ENCODE data around the gene VKORC1L1.
"Not testable (repeated sequence)": the region's sequence is repeated elsewhere in the genome, so short reads cannot be mapped to it uniquely, and the experiment has no call there.

Gene VKORC1L1

DNA sequence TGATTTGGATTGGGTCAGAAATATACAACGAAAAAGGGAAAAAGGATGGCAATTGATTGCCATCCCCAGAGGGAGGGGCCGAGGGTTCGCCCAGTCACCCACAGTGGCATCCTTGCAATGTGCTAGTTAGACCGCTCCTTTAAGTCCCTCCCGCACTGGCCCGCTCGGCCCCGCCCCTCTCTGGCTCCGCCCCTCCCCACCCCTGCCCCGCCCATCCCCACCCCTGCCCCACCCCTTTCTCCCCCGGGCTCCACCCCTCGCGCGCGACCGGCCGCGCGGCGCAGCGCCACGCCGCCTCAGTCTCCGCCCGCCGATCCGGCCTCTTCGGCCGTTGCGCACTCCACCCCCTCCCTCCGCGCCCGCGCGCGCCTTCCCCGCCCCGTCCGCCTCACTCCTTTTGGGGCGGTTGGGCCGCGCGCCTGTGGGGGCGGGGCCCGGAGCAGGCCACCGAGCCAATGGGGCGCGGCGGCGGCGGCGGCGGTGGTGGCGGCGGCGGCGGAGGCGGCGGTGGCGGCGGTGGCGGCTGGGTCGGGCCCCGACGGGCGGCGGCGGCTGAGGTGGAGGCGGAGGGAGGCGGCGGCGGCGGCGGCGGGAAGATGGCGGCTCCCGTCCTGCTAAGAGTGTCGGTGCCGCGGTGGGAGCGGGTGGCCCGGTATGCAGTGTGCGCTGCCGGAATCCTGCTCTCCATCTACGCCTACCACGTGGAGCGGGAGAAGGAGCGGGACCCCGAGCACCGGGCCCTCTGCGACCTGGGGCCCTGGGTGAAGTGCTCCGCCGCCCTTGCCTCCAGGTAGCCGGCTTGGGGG, at the start of gene VKORC1L1:
Gene VKORC1L1 (plus strand): TSS at position 299 of the 806 bp plus-strand sequence. CDS start 298 bp downstream, at position 597.
- H3K9me3 ChIP-seq (ENCODE audit: control insufficient read depth, insufficient read depth, low read length) = no peaks in the 10 kb centered on the region
- H3K27ac ChIP-seq (ENCODE audit: low read length) = no peak within 1 kb of the TSS
- H3K27me3 ChIP-seq (ENCODE audit: control insufficient read depth, insufficient read depth, low read length) = 0 out of 2 replicates have a peak, but pooled peaks cover 1% of the 10 kb centered on the region
- H3K4me3 ChIP-seq (ENCODE audit: low read length) = peak within 1 kb of the TSS; percentile 73
- DNase-seq (ENCODE audit: low read depth, low spot score) = peak; percentile 45
- no peaks in the 10 kb centered on the region for H3K36me3 ChIP-seq (ENCODE audit: control insufficient read depth, insufficient read depth, low read length)
- no CpG with 5 or more reads among the region's 94 CpGs for WGBS (ENCODE audit: insufficient coverage, insufficient read length)
- 0 out of 2 replicates have a peak, but pooled peaks cover 1% of the 10 kb centered on the region for H3K4me1 ChIP-seq (ENCODE audit: control insufficient read depth, insufficient read depth, low read length)

DNA sequence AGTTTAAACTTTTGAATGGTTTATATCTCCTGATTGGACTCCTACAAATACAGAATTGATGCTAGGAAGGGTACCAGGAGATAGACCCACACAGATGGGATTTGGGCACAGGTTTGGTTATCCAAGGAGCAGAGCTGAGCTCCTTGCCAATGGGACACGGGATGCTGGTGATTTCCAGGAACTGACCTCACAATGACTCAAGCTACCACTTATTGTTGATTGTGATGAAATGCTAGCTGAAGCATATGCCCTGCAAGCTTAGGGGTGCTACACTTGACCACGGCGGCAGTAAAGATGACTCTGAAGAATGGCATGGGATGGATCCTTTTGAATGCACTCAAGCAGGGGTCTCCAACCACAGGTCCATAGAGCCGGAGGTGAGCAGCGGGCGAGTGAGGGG, 45.5 kb upstream of the VKORC1L1 start:
- Histone ChIP-seq H3K36me3 (ENCODE audit: control insufficient read depth, insufficient read depth, low read length) (no peaks in the 10 kb centered on the region), H3K9me3 (ENCODE audit: control insufficient read depth, insufficient read depth, low read length) (no peaks in the 10 kb centered on the region), H3K4me1 (ENCODE audit: control insufficient read depth, insufficient read depth, low read length) (no peaks in the 10 kb centered on the region), H3K4me3 (ENCODE audit: low read length) (no peak overlapping the region), H3K27me3 (ENCODE audit: control insufficient read depth, insufficient read depth, low read length) (no peaks in the 10 kb centered on the region), H3K27ac (ENCODE audit: low read length) (no peak overlapping the region)
- no CpG with 5 or more reads among the region's 6 CpGs for WGBS (ENCODE audit: insufficient coverage, insufficient read length)
- no peak for DNase-seq (ENCODE audit: low read depth, low spot score)

- WGBS (ENCODE audit: insufficient coverage, insufficient read length) = no CpG with 5 or more reads among the region's 2 CpGs
- Histone ChIP-seq H3K27ac (ENCODE audit: low read length) (no peak overlapping the region), H3K27me3 (ENCODE audit: control insufficient read depth, insufficient read depth, low read length) (no peaks in the 10 kb centered on the region), H3K9me3 (ENCODE audit: control insufficient read depth, insufficient read depth, low read length) (no peaks in the 10 kb centered on the region), H3K4me3 (ENCODE audit: low read length) (no peak overlapping the region), H3K36me3 (ENCODE audit: control insufficient read depth, insufficient read depth, low read length) (no peaks in the 10 kb centered on the region), H3K4me1 (ENCODE audit: control insufficient read depth, insufficient read depth, low read length) (no peaks in the 10 kb centered on the region)
- DNase-seq (ENCODE audit: low read depth, low spot score) = no peak
Observed at GRCh38 chr7:65832281-65832680, 40.6 kb upstream of the VKORC1L1 start.

- not testable (repeated sequence) for H3K9me3 ChIP-seq (ENCODE audit: control insufficient read depth, insufficient read depth, low read length); DNase-seq (ENCODE audit: low read depth, low spot score); H3K27me3 ChIP-seq (ENCODE audit: control insufficient read depth, insufficient read depth, low read length); H3K4me3 ChIP-seq (ENCODE audit: low read length); H3K36me3 ChIP-seq (ENCODE audit: control insufficient read depth, insufficient read depth, low read length); H3K4me1 ChIP-seq (ENCODE audit: control insufficient read depth, insufficient read depth, low read length); H3K27ac ChIP-seq (ENCODE audit: low read length)
- no CpG with 5 or more reads among the region's 3 CpGs for WGBS (ENCODE audit: insufficient coverage, insufficient read length)
Observed at GRCh38 chr7:65836684-65837083, 36.2 kb upstream of the VKORC1L1 start.

DNA sequence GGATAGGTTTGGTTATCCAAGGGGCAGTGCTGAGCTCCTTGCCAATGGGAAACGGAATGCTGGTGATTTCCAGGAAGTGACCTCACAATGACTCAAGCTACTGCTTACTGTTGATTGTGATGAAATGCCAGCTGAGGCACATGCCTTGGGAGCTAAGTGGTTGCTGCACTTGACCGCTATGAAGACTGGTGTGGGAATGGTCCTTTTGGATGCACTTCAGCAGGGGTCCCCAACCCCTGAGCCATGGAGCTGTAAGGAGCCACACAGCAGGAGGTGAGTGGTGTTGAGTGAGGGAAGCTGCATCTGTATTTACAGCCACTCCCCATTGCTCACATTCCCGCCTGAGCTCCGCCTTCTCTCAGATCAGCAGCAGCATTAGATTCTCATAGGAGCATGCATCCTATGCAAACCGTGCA, 35.3 kb upstream of the VKORC1L1 start:
- not testable (repeated sequence) for H3K4me3 ChIP-seq (ENCODE audit: low read length); DNase-seq (ENCODE audit: low read depth, low spot score); H3K27me3 ChIP-seq (ENCODE audit: control insufficient read depth, insufficient read depth, low read length); H3K9me3 ChIP-seq (ENCODE audit: control insufficient read depth, insufficient read depth, low read length); H3K4me1 ChIP-seq (ENCODE audit: control insufficient read depth, insufficient read depth, low read length); H3K27ac ChIP-seq (ENCODE audit: low read length); H3K36me3 ChIP-seq (ENCODE audit: control insufficient read depth, insufficient read depth, low read length)
- no CpG with 5 or more reads among the region's 5 CpGs for WGBS (ENCODE audit: insufficient coverage, insufficient read length)

DNA sequence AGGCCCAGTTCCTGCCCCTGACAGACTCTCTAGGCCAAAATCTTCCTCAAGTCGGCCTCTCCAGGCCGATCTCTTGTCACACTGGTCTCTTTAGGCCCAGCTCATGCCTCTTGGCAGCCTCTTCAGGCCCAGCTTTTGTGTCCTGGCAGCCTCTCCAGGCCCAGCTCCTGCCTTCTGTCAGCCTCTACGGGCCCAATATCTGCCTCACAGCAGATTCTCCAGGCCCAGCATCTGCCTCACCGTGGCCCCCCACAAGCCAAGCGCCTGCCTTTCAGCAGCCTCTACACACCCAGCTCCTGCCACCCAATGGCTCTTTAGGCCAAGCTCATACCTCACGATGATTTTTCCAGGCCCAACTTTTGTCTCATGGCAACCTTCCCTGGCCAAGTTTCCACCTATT, 33.0 kb upstream of the VKORC1L1 start:
- no peak overlapping the region for H3K4me3 ChIP-seq (ENCODE audit: low read length)
- no peak overlapping the region for H3K27ac ChIP-seq (ENCODE audit: low read length)
- no peaks in the 10 kb centered on the region for H3K27me3 ChIP-seq (ENCODE audit: control insufficient read depth, insufficient read depth, low read length)
- no peak for DNase-seq (ENCODE audit: low read depth, low spot score)
- no peaks in the 10 kb centered on the region for H3K9me3 ChIP-seq (ENCODE audit: control insufficient read depth, insufficient read depth, low read length)
- no CpG with 5 or more reads among the region's 6 CpGs for WGBS (ENCODE audit: insufficient coverage, insufficient read length)
- no peaks in the 10 kb centered on the region for H3K4me1 ChIP-seq (ENCODE audit: control insufficient read depth, insufficient read depth, low read length)
- no peaks in the 10 kb centered on the region for H3K36me3 ChIP-seq (ENCODE audit: control insufficient read depth, insufficient read depth, low read length)

- H3K27ac ChIP-seq (ENCODE audit: low read length) = no peak overlapping the region
- WGBS (ENCODE audit: insufficient coverage, insufficient read length) = no CpG with 5 or more reads among the region's 4 CpGs
- no peak overlapping the region for H3K4me3 ChIP-seq (ENCODE audit: low read length)
- DNase-seq (ENCODE audit: low read depth, low spot score) = peak; percentile 27
- H3K27me3 ChIP-seq (ENCODE audit: control insufficient read depth, insufficient read depth, low read length) = no peaks in the 10 kb centered on the region
- H3K36me3 ChIP-seq (ENCODE audit: control insufficient read depth, insufficient read depth, low read length) = no peaks in the 10 kb centered on the region
- H3K9me3 ChIP-seq (ENCODE audit: control insufficient read depth, insufficient read depth, low read length) = no peaks in the 10 kb centered on the region
- H3K4me1 ChIP-seq (ENCODE audit: control insufficient read depth, insufficient read depth, low read length) = no peaks in the 10 kb centered on the region
Observed at GRCh38 chr7:65840446-65840845, 32.4 kb upstream of the VKORC1L1 start.

DNA sequence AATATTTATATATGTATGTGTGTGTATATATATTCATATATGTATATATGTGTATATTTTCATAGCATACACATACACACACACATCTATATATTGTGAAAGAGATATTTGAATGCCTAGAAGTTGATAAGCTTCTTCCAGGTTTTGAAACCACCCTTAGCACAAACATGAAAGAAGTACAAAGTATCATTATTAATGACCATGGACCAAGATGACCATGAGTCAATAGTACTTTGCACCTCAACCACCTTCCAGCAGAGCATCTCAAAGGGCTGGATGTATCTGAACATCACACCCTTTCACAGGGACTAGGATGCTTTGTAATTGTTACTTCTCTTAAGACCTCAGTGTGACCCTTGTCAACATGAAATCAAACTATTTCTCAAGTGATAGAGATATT, 29.3 kb upstream of the VKORC1L1 start:
- not testable (repeated sequence) for H3K9me3 ChIP-seq (ENCODE audit: control insufficient read depth, insufficient read depth, low read length); H3K27ac ChIP-seq (ENCODE audit: low read length); H3K36me3 ChIP-seq (ENCODE audit: control insufficient read depth, insufficient read depth, low read length); H3K4me1 ChIP-seq (ENCODE audit: control insufficient read depth, insufficient read depth, low read length); H3K4me3 ChIP-seq (ENCODE audit: low read length); DNase-seq (ENCODE audit: low read depth, low spot score); H3K27me3 ChIP-seq (ENCODE audit: control insufficient read depth, insufficient read depth, low read length)

GRCh38 chr7:65846008-65846570, 26.8 kb upstream of the VKORC1L1 start:
- WGBS (ENCODE audit: insufficient coverage, insufficient read length) = no CpG with 5 or more reads among the region's 4 CpGs
- Histone ChIP-seq H3K36me3 (ENCODE audit: control insufficient read depth, insufficient read depth, low read length) (no peaks in the 10 kb centered on the region), H3K4me3 (ENCODE audit: low read length) (no peak overlapping the region), H3K4me1 (ENCODE audit: control insufficient read depth, insufficient read depth, low read length) (no peaks in the 10 kb centered on the region), H3K27ac (ENCODE audit: low read length) (no peak overlapping the region), H3K9me3 (ENCODE audit: control insufficient read depth, insufficient read depth, low read length) (no peaks in the 10 kb centered on the region), H3K27me3 (ENCODE audit: control insufficient read depth, insufficient read depth, low read length) (no peaks in the 10 kb centered on the region)
- DNase-seq (ENCODE audit: low read depth, low spot score) = no peak

- not testable (repeated sequence) for H3K36me3 ChIP-seq (ENCODE audit: control insufficient read depth, insufficient read depth, low read length); H3K4me3 ChIP-seq (ENCODE audit: low read length); H3K27me3 ChIP-seq (ENCODE audit: control insufficient read depth, insufficient read depth, low read length); DNase-seq (ENCODE audit: low read depth, low spot score); H3K4me1 ChIP-seq (ENCODE audit: control insufficient read depth, insufficient read depth, low read length); H3K9me3 ChIP-seq (ENCODE audit: control insufficient read depth, insufficient read depth, low read length); H3K27ac ChIP-seq (ENCODE audit: low read length)
- WGBS (ENCODE audit: insufficient coverage, insufficient read length) = no CpG with 5 or more reads among the region's 3 CpGs
Observed at GRCh38 chr7:65853426-65853825, 19.4 kb upstream of the VKORC1L1 start.

DNA sequence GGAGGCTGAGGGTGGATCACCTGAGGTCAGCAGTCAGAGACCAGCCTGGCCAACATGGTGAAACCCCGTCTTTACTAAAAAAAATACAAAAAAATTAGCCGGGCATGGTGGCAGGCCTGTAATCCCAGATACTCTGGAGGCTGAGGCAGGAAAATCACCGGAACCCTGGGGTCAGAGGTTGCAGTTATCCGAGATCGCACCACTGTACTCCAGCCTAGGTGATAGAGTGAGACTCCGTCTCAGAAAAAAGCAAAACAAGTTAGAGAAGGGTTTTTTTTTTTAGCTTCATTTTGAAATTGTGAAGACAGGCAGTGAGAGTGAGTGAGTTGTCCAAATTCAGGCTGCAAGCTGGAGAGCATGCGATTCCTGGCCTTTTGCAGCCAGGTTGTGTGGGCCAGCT, 19.0 kb upstream of the VKORC1L1 start:
- H3K4me1 ChIP-seq (ENCODE audit: control insufficient read depth, insufficient read depth, low read length); DNase-seq (ENCODE audit: low read depth, low spot score); H3K9me3 ChIP-seq (ENCODE audit: control insufficient read depth, insufficient read depth, low read length); H3K4me3 ChIP-seq (ENCODE audit: low read length); H3K27me3 ChIP-seq (ENCODE audit: control insufficient read depth, insufficient read depth, low read length); H3K27ac ChIP-seq (ENCODE audit: low read length); H3K36me3 ChIP-seq (ENCODE audit: control insufficient read depth, insufficient read depth, low read length): not testable (repeated sequence)
- WGBS (ENCODE audit: insufficient coverage, insufficient read length) = no CpG with 5 or more reads among the region's 7 CpGs

All from iPS DF 6.9 (cell line).